Measurements from ENCODE around the gene ANTKMT. TPM values are rescaled to one million over a fixed set of nuclear protein-coding genes. Genes with fewer than 3 reads are reported as not detected.

The ANTKMT gene
- total and polyA plus RNA-seq, 2 experiments from 2014 or later: 38.8 to 81.8 TPM

GRCh38 chr16:674968-675883 lies 45.7 kb upstream of the ANTKMT start, which contains the start of gene RHBDL1:
TSS of gene RHBDL1 (plus strand) at chr16:675671. CDS start at chr16:675791, 120 bp downstream.
- peak within 1 kb of the TSS; percentile 36 for H3K4me3 ChIP-seq
- H3K27ac ChIP-seq: no peak within 1 kb of the TSS
- no peaks in the 10 kb centered on the region for H3K9me3 ChIP-seq (ENCODE audit: low read depth)
- no peaks in the 10 kb centered on the region for H3K27me3 ChIP-seq
- no peaks in the 10 kb centered on the region for H3K79me2 ChIP-seq
- WGBS (ENCODE audit: low lambda C conversion rate, missing lambda C conversion rate): 11% methylated on average over 37 of the region's 73 CpGs
- no peaks in the 10 kb centered on the region for H3K36me3 ChIP-seq (replicated peaks; ENCODE audit: insufficient read depth, low read depth)
- no peaks in the 10 kb centered on the region for H4K20me1 ChIP-seq (ENCODE audit: insufficient read depth, poor library complexity, severe bottlenecking)
- H3K9me2 ChIP-seq (replicated peaks; ENCODE audit: insufficient read depth): no peaks in the 10 kb centered on the region
- peak within 1 kb of the TSS; percentile 94 for H3K4me2 ChIP-seq
- peak; percentile 56 for DNase-seq (ENCODE audit: low spot score)
- TF ChIP-seq EZH2 (IDR thresholded peaks at IDR 0.05; ENCODE audit: borderline replicate concordance) (no peak), EZH2phosphoT487 (IDR thresholded peaks at IDR 0.05; ENCODE audit: low read depth, severe bottlenecking, unreplicated experiment) (no peak), CTCF (IDR thresholded peaks at IDR 0.05; ENCODE audit: poor library complexity) (no peak)
- H2AFZ ChIP-seq: no peak within 1 kb of the TSS
- peaks cover 20% of the 10 kb centered on the region for H3K4me1 ChIP-seq (ENCODE audit: insufficient read depth)

GRCh38 chr16:675884-676564 lies 44.9 kb upstream of the ANTKMT start:
- no peak overlapping the region for H2AFZ ChIP-seq
- DNase-seq (ENCODE audit: low spot score): peak; percentile 53

GRCh38 chr16:676565-676902 lies 44.4 kb upstream of the ANTKMT start:
- no peak overlapping the region for H3K27ac ChIP-seq
- H3K4me3 ChIP-seq: no peak overlapping the region
- WGBS (ENCODE audit: low lambda C conversion rate, missing lambda C conversion rate): 97% methylated on average over 19 of the region's 21 CpGs

More at GRCh38 chr16:675884-676564, 44.9 kb upstream of the ANTKMT start:
- H3K27ac ChIP-seq: no peak overlapping the region
- H3K79me2 ChIP-seq: peaks cover 4% of the 10 kb centered on the region
- H3K27me3 ChIP-seq: no peaks in the 10 kb centered on the region
- H3K4me2 ChIP-seq: peak overlapping the region; percentile 94
- peaks cover 22% of the 10 kb centered on the region for H3K4me1 ChIP-seq (ENCODE audit: insufficient read depth)
- no peaks in the 10 kb centered on the region for H3K9me2 ChIP-seq (replicated peaks; ENCODE audit: insufficient read depth)
- 67% methylated on average over 19 of the region's 25 CpGs for WGBS (ENCODE audit: low lambda C conversion rate, missing lambda C conversion rate)
- no peaks in the 10 kb centered on the region for H3K9me3 ChIP-seq (ENCODE audit: low read depth)
- TF ChIP-seq CTCF (IDR thresholded peaks at IDR 0.05; ENCODE audit: poor library complexity): no peak
- TF ChIP-seq EZH2 (IDR thresholded peaks at IDR 0.05; ENCODE audit: borderline replicate concordance): no peak
- TF ChIP-seq EZH2phosphoT487 (IDR thresholded peaks at IDR 0.05; ENCODE audit: low read depth, severe bottlenecking, unreplicated experiment): no peak
- H4K20me1 ChIP-seq (ENCODE audit: insufficient read depth, poor library complexity, severe bottlenecking): peaks cover 5% of the 10 kb centered on the region
- H3K4me3 ChIP-seq: no peak overlapping the region
- H3K36me3 ChIP-seq (replicated peaks; ENCODE audit: insufficient read depth, low read depth): no peaks in the 10 kb centered on the region

More at GRCh38 chr16:676565-676902, 44.4 kb upstream of the ANTKMT start:
- Histone ChIP-seq H3K27me3 (no peaks in the 10 kb centered on the region), H4K20me1 (ENCODE audit: insufficient read depth, poor library complexity, severe bottlenecking) (peaks cover 11% of the 10 kb centered on the region), H3K79me2 (peaks cover 9% of the 10 kb centered on the region), H3K4me2 (no peak overlapping the region), H3K4me1 (ENCODE audit: insufficient read depth) (peaks cover 27% of the 10 kb centered on the region), H2AFZ (no peak overlapping the region), H3K9me3 (ENCODE audit: low read depth) (no peaks in the 10 kb centered on the region), H3K36me3 (replicated peaks; ENCODE audit: insufficient read depth, low read depth) (no peaks in the 10 kb centered on the region), H3K9me2 (replicated peaks; ENCODE audit: insufficient read depth) (no peaks in the 10 kb centered on the region)
- no peak for DNase-seq (ENCODE audit: low spot score)
- no peak for TF ChIP-seq EZH2 (IDR thresholded peaks at IDR 0.05; ENCODE audit: borderline replicate concordance)
- TF ChIP-seq EZH2phosphoT487 (IDR thresholded peaks at IDR 0.05; ENCODE audit: low read depth, severe bottlenecking, unreplicated experiment): no peak
- no peak for TF ChIP-seq CTCF (IDR thresholded peaks at IDR 0.05; ENCODE audit: poor library complexity)
